ENCODE results near the gene MTMR3. TPM values are rescaled to one million over a fixed set of nuclear protein-coding genes. Genes with fewer than 3 reads are reported as not detected.

Gene MTMR3
- total and polyA plus RNA-seq, 8 donors, result 37.4 to 55.4 (median 44.9) TPM

- no peaks in the 10 kb centered on the region for H3K9me3 ChIP-seq
- ATAC-seq (no peak), DNase-seq (no peak)
- no peaks in the 10 kb centered on the region for H3K27me3 ChIP-seq
- H3K4me1 ChIP-seq, result no peaks in the 10 kb centered on the region
- no peak overlapping the region for H3K27ac ChIP-seq
- intact Hi-C loops (cut with DNase I), result loop anchor here in 1 of 2 donors (10.0 kb wide), 1 partner anchor 368 kb away; no protein-coding TSS in a partner anchor
- no peak for TF ChIP-seq CTCF (IDR thresholded peaks at IDR 0.05)
- no peak overlapping the region for H3K4me3 ChIP-seq
- H3K36me3 ChIP-seq, result peaks cover 0 to 80% of the 10 kb centered on the region in 2 donors
Observed at GRCh38 chr22:30002861-30003486, 120.0 kb downstream of the MTMR3 start.

- H3K9me3 ChIP-seq, result no peaks in the 10 kb centered on the region
- TF ChIP-seq CTCF (IDR thresholded peaks at IDR 0.05), result no peak
- no peak overlapping the region for H3K4me3 ChIP-seq
- peaks cover 0 to 82% of the 10 kb centered on the region in 2 donors for H3K36me3 ChIP-seq
- H3K27ac ChIP-seq, result no peak overlapping the region
- no peaks in the 10 kb centered on the region for H3K27me3 ChIP-seq
- DNase-seq, result no peak
- ATAC-seq, result no peak
- intact Hi-C loops (cut with DNase I), result loop anchor here in 1 of 2 donors (10.0 kb wide), 1 partner anchor 369 kb away; no protein-coding TSS in a partner anchor
- no peaks in the 10 kb centered on the region for H3K4me1 ChIP-seq
Observed at GRCh38 chr22:30004101-30004500, 121.1 kb downstream of the MTMR3 start.

GRCh38 chr22:30004694-30005093, 121.7 kb downstream of the MTMR3 start:
- no peak overlapping the region for H3K27ac ChIP-seq
- H3K9me3 ChIP-seq, result no peaks in the 10 kb centered on the region
- DNase-seq, result no peak
- peak; percentile 29 for ATAC-seq
- no peak for TF ChIP-seq CTCF (IDR thresholded peaks at IDR 0.05)
- H3K27me3 ChIP-seq, result no peaks in the 10 kb centered on the region
- intact Hi-C loops (cut with DNase I), result loop anchor here in 1 of 2 donors (10.0 kb wide), 1 partner anchor 370 kb away; no protein-coding TSS in a partner anchor
- H3K36me3 ChIP-seq, result peaks cover 0 to 82% of the 10 kb centered on the region in 2 donors
- no peak overlapping the region for H3K4me3 ChIP-seq
- no peaks in the 10 kb centered on the region for H3K4me1 ChIP-seq

- Histone ChIP-seq H3K9me3 (no peaks in the 10 kb centered on the region), H3K4me1 (no peaks in the 10 kb centered on the region), H3K27ac (no peak overlapping the region), H3K36me3 (peaks cover 0 to 87% of the 10 kb centered on the region in 2 donors), H3K27me3 (no peaks in the 10 kb centered on the region), H3K4me3 (no peak overlapping the region)
- TF ChIP-seq CTCF (IDR thresholded peaks at IDR 0.05), result peak; percentile 91 to 97
- ATAC-seq, result peak; percentile 96
- intact Hi-C loops (cut with DNase I), result loop anchor here in 1 of 2 donors (10.0 kb wide), 1 partner anchor 371 kb away; no protein-coding TSS in a partner anchor
- peak in 3 of 4 donors; percentile 51 to 75 (median 66) for DNase-seq
Observed at GRCh38 chr22:30005213-30005857, 122.4 kb downstream of the MTMR3 start.

GRCh38 chr22:30007361-30007760, 124.4 kb downstream of the MTMR3 start:
- Histone ChIP-seq H3K36me3 (peaks cover 0 to 90% of the 10 kb centered on the region in 2 donors), H3K27ac (no peak overlapping the region), H3K27me3 (no peaks in the 10 kb centered on the region), H3K4me3 (no peak overlapping the region), H3K4me1 (no peaks in the 10 kb centered on the region), H3K9me3 (no peaks in the 10 kb centered on the region)
- ATAC-seq, result no peak
- no peak for DNase-seq
- no peak for TF ChIP-seq CTCF (IDR thresholded peaks at IDR 0.05)
- intact Hi-C loops (cut with DNase I), result loop anchor here in 1 of 2 donors (10.0 kb wide), 1 partner anchor 373 kb away; no protein-coding TSS in a partner anchor

All from left lung (tissue), 10 donors.